Esophagus squamous epithelium (tissue), 5 donors: ENCODE data around the gene HNMT. TPM values are rescaled to one million over a fixed set of nuclear protein-coding genes. Genes with fewer than 3 reads are reported as not detected.
"Not testable (repeated sequence)": the region's sequence is repeated elsewhere in the genome, so short reads cannot be mapped to it uniquely, and the experiment has no call there.

Source experiments
- DNase-seq: peaks from one replicate; lab custom pipeline; 2025; lab: John Stamatoyannopoulos, UW
- H3K27ac ChIP-seq, 4 donors: fragments of 200-600 bp; sonication (generic); one replicate each; pipeline ENCODE4 v1.5.1; 2016 to 2019; ENCODE audit warnings: mild to moderate bottlenecking in 1 of 4
- H3K27me3 ChIP-seq, 4 donors: fragments of 200-600 bp; sonication (generic); 1 replicate in 3 of 4; 2 replicates in 1 of 4; pipeline versions ENCODE4 v1.5.1 to v1.6.0; 2017 to 2021; ENCODE audit warnings: antibody characterized with exemption in 1 of 4
- H3K36me3 ChIP-seq, 3 donors: fragments of 200-600 bp; sonication (generic); one replicate each; pipeline ENCODE4 v1.5.1; 2016 to 2019
- H3K4me1 ChIP-seq, 3 donors: fragments of 200-600 bp; sonication (generic); one replicate each; pipeline ENCODE4 v1.5.1; 2017 to 2019
- H3K4me3 ChIP-seq, 4 donors: fragments of 200-600 bp; sonication (generic); 1 replicate in 3 of 4; 2 replicates in 1 of 4; pipeline ENCODE4 v1.5.1; 2016 to 2019; ENCODE audit warnings: mild to moderate bottlenecking in 2 of 4, moderate library complexity in 1 of 4
- H3K9me3 ChIP-seq, 3 donors: fragments of 200-600 bp; sonication (generic); one replicate each; pipeline ENCODE4 v1.5.1; 2016 to 2019
- CTCF ChIP-seq, 6 experiments: fragments of 450-650 bp in 4 of 6; fragments of 200-600 bp in 2 of 6; sonication (generic) in 2 of 6; IDR thresholded peaks; one replicate each; pipeline ENCODE4 v1.5.1; 2016 to 2019; ENCODE audit warnings: antibody characterized with exemption in 6 of 6, mild to moderate bottlenecking in 4 of 6, moderate library complexity in 4 of 6
- POLR2A ChIP-seq, 4 donors: fragments of 450-650 bp; IDR thresholded peaks; one replicate each; pipeline ENCODE4 v1.6.1; 2017; ENCODE audit warnings: antibody characterized with exemption in 4 of 4, mild to moderate bottlenecking in 4 of 4, moderate library complexity in 3 of 4
- WGBS, 2 donors: methylation state at CpG; one replicate each; pipeline ENCODE4 v1.1.5; 2018; 5-methylcytosine and 5-hydroxymethylcytosine counted together
- intact Hi-C: fragments of 100-400 bp; cut with DNase I; formaldehyde crosslinking; loops from one replicate; pipeline ENCODE4 v1.15.0; 2022
- total RNA-seq, 4 donors: library from RNA; depleted of rRNA; stranded (reverse); fragments of >200 nt; gene quantifications; one replicate each; pipeline ENCODE4 v1.1.0, GENCODE V29; 2016
- donor health status: DM: yes; HTN: yes; CAD: no.

Gene HNMT
- total RNA-seq, 4 donors from 2014 or later, result 5.9 to 41.6 (median 8.2) TPM

DNA sequence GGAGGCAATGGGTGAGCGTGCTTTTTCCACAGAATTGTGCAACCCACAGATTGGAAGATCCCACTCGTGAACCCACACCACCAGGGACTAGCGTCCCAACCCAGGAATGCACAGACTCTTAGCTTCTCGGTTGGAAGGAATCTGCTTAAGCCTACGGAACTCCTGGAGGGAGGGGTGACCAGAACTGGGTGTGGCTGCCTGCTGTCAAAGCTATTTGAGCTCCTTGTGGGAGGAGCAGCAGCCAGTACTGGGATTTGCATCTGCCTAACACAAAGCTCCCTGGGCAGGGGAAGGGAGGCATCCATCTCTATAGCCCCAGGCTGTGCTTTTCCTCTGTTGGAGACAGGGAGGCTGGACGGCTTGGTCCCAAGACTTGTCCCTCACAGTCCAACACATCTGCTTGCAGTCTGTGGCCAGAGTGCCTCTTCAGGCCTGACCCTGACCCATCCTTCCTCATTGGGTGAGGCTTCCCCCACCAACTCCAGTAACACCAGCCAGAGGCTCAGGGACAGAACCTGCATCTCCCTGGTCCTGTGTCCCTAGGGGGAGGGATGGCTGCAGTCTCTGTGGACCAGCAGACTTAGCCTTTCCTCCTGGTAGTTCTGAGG lies 27.9 kb downstream of the HNMT start:
- TF ChIP-seq POLR2A (IDR thresholded peaks at IDR 0.05) (no peak), CTCF (IDR thresholded peaks at IDR 0.05) (no peak)
- H3K4me1 ChIP-seq, result peaks cover 0 to 7% (median 0%) of the 10 kb centered on the region in 3 donors
- H3K4me3 ChIP-seq, result no peak overlapping the region
- WGBS, 2 donors, result 90 to 93% methylated on average over 3 to 4 of the region's 6 CpGs
- intact Hi-C loops, result no loop called here
- DNase-seq, result no peak
- H3K27ac ChIP-seq, result no peak overlapping the region
- H3K27me3 ChIP-seq, result no peaks in the 10 kb centered on the region
- H3K9me3 ChIP-seq, result peaks cover 0 to 14% (median 0%) of the 10 kb centered on the region in 3 donors
- peaks cover 0 to 34% (median 0%) of the 10 kb centered on the region in 3 donors for H3K36me3 ChIP-seq

GRCh38 chr2:137993715-137994476 lies 29.6 kb downstream of the HNMT start:
- H3K27ac ChIP-seq, H3K4me3 ChIP-seq, H3K4me1 ChIP-seq, H3K27me3 ChIP-seq, intact Hi-C loops, DNase-seq: not testable (repeated sequence)
- whole genome bisulfite sequencing, 2 donors, result 87 to 88% methylated on average over 1 of the region's 1 CpG
- Histone ChIP-seq H3K9me3 (peaks cover 0 to 14% (median 0%) of the 10 kb centered on the region in 3 donors), H3K36me3 (peaks cover 0 to 31% (median 0%) of the 10 kb centered on the region in 3 donors)

- H3K4me1 ChIP-seq, result not testable (repeated sequence)
- WGBS, 2 donors, result 55 to 75% methylated on average over 2 of the region's 2 CpGs
Measured at GRCh38 chr2:137995368-137995767, 31.1 kb downstream of the HNMT start.

DNA sequence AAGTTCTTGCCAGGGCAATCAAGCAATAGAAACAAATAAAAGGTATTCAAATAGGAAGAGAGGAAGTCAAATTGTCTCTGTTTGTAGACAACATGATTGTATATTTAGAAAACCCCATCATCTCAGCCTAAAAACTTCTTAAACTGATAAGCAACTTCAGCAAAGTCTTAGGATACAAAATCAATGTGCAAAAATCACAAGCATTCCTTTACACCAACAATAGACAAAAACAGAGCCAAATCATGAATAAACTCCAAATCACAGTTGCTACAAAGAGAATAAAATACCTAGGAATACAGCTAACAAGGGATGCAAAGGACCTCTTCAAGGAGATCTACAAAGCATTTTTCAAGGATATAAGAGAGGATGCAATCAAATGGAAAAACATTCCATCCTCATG lies 31.9 kb downstream of the HNMT start:
- H3K4me3 ChIP-seq, intact Hi-C loops, H3K27me3 ChIP-seq, DNase-seq, H3K27ac ChIP-seq, H3K4me1 ChIP-seq: not testable (repeated sequence)
- Histone ChIP-seq H3K36me3 (peaks cover 0 to 15% (median 0%) of the 10 kb centered on the region in 3 donors), H3K9me3 (peaks cover 0 to 14% (median 0%) of the 10 kb centered on the region in 3 donors)

More at GRCh38 chr2:137995368-137995767, 31.1 kb downstream of the HNMT start:
- Histone ChIP-seq H3K36me3 (peaks cover 0 to 19% (median 0%) of the 10 kb centered on the region in 3 donors), H3K9me3 (peaks cover 0 to 14% (median 0%) of the 10 kb centered on the region in 3 donors)
- H3K27ac ChIP-seq, intact Hi-C loops, H3K27me3 ChIP-seq, H3K4me3 ChIP-seq, DNase-seq: not testable (repeated sequence)

- TF ChIP-seq POLR2A (IDR thresholded peaks at IDR 0.05) (no peak), CTCF (IDR thresholded peaks at IDR 0.05) (no peak)
- peaks cover 0 to 20% (median 0%) of the 10 kb centered on the region in 3 donors for H3K36me3 ChIP-seq
- no peak overlapping the region for H3K4me3 ChIP-seq
- H3K9me3 ChIP-seq, result peaks cover 0 to 6% (median 0%) of the 10 kb centered on the region in 3 donors
- DNase-seq, result no peak
- peaks cover 0 to 3% (median 0%) of the 10 kb centered on the region in 3 donors for H3K4me1 ChIP-seq
- intact Hi-C loops, result no loop called here
- no peak overlapping the region for H3K27ac ChIP-seq
- 85 to 95% methylated on average over 4 of the region's 4 CpGs for WGBS, 2 donors
- H3K27me3 ChIP-seq, result no peaks in the 10 kb centered on the region
Measured at GRCh38 chr2:137997733-137998132, 33.5 kb downstream of the HNMT start.

- Histone ChIP-seq H3K27me3 (no peaks in the 10 kb centered on the region), H3K4me1 (no peaks in the 10 kb centered on the region), H3K36me3 (peaks cover 0 to 28% (median 0%) of the 10 kb centered on the region in 3 donors), H3K27ac (no peak overlapping the region), H3K4me3 (no peak overlapping the region), H3K9me3 (peaks cover 0 to 5% (median 0%) of the 10 kb centered on the region in 3 donors)
- DNase-seq, result no peak
- no peak for TF ChIP-seq POLR2A (IDR thresholded peaks at IDR 0.05)
- TF ChIP-seq CTCF (IDR thresholded peaks at IDR 0.05), result no peak
- 66 to 71% methylated on average over 1 of the region's 1 CpG for WGBS, 2 donors
- intact Hi-C loops, result no loop called here
Measured at GRCh38 chr2:137998503-137998902, 34.2 kb downstream of the HNMT start.
